GM12874 (cell line): ENCODE measurements around the gene RBM43.

ENCODE experiments used
- CTCF ChIP-seq: IDR thresholded peaks from 2 replicates; pipeline ENCODE4 v1.5.1; 2011; ENCODE audit warnings: low read depth, mild to moderate bottlenecking, control low read depth, low read length, moderate library complexity; ENCODE audit not compliant: insufficient read depth

RBM43 gene

GRCh38 chr2:151261231-151261976, at the start of gene RBM43:
TSS of gene RBM43 (minus strand) at chr2:151261863. CDS start at chr2:151261727, 136 bp downstream.
- TF ChIP-seq CTCF: no peak

GRCh38 chr2:151306621-151307020, 45.0 kb upstream of the RBM43 start:
- TF ChIP-seq CTCF: no peak

GRCh38 chr2:151305129-151305691, 43.5 kb upstream of the RBM43 start:
- no peak for TF ChIP-seq CTCF

- no peak for TF ChIP-seq CTCF
Observed at GRCh38 chr2:151302879-151303278, 41.2 kb upstream of the RBM43 start.

- TF ChIP-seq CTCF: no peak
Observed at GRCh38 chr2:151302404-151302803, 40.7 kb upstream of the RBM43 start.

GRCh38 chr2:151299920-151300539, 38.4 kb upstream of the RBM43 start:
- TF ChIP-seq CTCF: no peak

GRCh38 chr2:151297882-151298281, 36.2 kb upstream of the RBM43 start:
- TF ChIP-seq CTCF: no peak
